ENCODE measurements around the gene EIF4EBP2. TPM values are rescaled to one million over a fixed set of nuclear protein-coding genes. Genes with fewer than 3 reads are reported as not detected.
A peak's percentile ranks its signal among the peaks of the same experiment; 100 is the strongest.

EIF4EBP2 gene
- total and polyA plus RNA-seq, 11 donors: 20.6 to 150 (median 85.8) TPM

DNA sequence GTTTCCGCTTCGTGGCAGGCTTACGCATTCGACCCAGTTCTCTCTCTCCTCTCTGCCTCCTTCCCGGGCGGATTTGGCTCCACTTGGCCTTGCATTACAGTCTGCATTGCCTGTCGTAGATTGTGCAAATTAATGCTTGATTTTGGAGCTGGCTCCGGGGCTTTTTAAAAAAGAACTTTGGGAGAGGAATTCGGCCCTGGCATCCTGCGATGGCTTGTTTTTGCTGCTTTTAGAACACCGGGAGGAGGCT, 767 bp downstream of the EIF4EBP2 start:
- intact Hi-C loops (cut with DNase I): loop anchor here in 2 of 10 donors (1.0 to 2.0 kb wide), 2 partner anchors 22 to 54 kb away; partner anchors contain the start of gene LRRC20 (in 1 of the 2)
- Histone ChIP-seq H3K36me3 (peaks cover 0 to 4% (median 0%) of the 10 kb centered on the region in 9 donors), H3K27ac (peak overlapping the region; percentile 92 to 100 (median 98)), H3K27me3 (no peaks in the 10 kb centered on the region), H3K9me3 (no peaks in the 10 kb centered on the region), H3K4me1 (peaks cover 9 to 47% (median 32%) of the 10 kb centered on the region in 12 donors), H3K4me3 (peak overlapping the region; percentile 61 to 99 (median 89))
- WGBS, 4 donors: 0 to 2% (median 0%) methylated on average over 7 to 11 of the region's 11 CpGs
- TF ChIP-seq, protein P1, sequence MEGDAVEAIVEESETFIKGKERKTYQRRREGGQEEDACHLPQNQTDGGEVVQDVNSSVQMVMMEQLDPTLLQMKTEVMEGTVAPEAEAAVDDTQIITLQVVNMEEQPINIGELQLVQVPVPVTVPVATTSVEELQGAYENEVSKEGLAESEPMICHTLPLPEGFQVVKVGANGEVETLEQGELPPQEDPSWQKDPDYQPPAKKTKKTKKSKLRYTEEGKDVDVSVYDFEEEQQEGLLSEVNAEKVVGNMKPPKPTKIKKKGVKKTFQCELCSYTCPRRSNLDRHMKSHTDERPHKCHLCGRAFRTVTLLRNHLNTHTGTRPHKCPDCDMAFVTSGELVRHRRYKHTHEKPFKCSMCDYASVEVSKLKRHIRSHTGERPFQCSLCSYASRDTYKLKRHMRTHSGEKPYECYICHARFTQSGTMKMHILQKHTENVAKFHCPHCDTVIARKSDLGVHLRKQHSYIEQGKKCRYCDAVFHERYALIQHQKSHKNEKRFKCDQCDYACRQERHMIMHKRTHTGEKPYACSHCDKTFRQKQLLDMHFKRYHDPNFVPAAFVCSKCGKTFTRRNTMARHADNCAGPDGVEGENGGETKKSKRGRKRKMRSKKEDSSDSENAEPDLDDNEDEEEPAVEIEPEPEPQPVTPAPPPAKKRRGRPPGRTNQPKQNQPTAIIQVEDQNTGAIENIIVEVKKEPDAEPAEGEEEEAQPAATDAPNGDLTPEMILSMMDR (IDR thresholded peaks at IDR 0.05): no peak
- no peak for TF ChIP-seq POLR2A (IDR thresholded peaks at IDR 0.05)
- peak in 2 of 4 donors; percentile 4 to 7 for ATAC-seq
- no peak for DNase-seq

DNA sequence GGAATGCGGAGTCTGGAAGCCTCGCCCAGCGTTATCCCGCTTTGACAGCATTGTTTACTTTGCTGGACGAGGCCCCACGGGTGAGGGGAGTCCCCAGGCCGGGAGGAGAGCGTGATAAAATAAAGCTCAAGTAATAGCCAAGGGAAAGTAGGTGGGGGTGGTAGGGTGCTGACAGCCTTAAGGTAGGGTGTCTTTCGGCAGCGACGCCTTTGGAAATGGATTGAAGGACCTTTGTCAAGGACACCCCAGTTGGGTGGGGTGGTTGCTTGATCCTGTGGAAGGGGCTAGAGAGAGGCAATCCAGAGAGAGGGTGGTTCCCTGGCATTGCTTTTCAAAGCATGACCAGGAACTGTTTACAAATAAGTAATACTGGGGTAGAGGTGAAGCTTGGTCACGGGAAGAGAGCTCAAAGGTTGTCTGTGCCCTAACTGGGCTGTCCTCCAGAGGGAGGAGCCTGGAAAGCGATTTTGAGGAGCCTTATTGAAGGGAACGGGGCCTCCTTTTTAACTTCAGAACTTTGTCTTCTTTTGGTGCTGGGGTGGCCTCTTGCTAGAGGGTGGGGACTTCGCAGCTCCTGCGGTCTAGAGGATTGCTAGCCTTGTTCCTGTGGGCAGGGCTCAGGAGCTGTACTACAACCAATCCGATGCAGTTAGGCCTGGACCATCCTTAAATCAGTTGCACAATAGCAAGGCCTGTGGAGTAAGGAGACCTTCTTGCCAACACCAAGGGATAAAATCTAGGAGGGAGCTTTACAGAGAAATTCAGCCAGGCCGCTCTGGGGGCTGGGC, 1.3 kb downstream of the EIF4EBP2 start:
- peaks cover 9 to 52% (median 37%) of the 10 kb centered on the region in 12 donors for H3K4me1 ChIP-seq
- peak overlapping the region; percentile 92 to 100 (median 98) for H3K27ac ChIP-seq
- H3K4me3 ChIP-seq: peak overlapping the region; percentile 61 to 99 (median 89)
- DNase-seq: peak; percentile 79 to 88 (median 86)
- TF ChIP-seq, protein P1 (IDR thresholded peaks at IDR 0.05): no peak
- peak in 1 of 2 donors; percentile 69 for TF ChIP-seq POLR2A (IDR thresholded peaks at IDR 0.05)
- no peaks in the 10 kb centered on the region for H3K9me3 ChIP-seq
- WGBS, 4 donors: 1 to 2% (median 2%) methylated on average over 18 of the region's 18 CpGs
- H3K27me3 ChIP-seq: no peaks in the 10 kb centered on the region
- ATAC-seq: peak; percentile 87 to 92 (median 90)
- peaks cover 0 to 4% (median 0%) of the 10 kb centered on the region in 9 donors for H3K36me3 ChIP-seq
- intact Hi-C loops (cut with DNase I): loop anchor here in 1 of 10 donors (2.0 kb wide), 1 partner anchor 54 kb away; no protein-coding TSS in a partner anchor

DNA sequence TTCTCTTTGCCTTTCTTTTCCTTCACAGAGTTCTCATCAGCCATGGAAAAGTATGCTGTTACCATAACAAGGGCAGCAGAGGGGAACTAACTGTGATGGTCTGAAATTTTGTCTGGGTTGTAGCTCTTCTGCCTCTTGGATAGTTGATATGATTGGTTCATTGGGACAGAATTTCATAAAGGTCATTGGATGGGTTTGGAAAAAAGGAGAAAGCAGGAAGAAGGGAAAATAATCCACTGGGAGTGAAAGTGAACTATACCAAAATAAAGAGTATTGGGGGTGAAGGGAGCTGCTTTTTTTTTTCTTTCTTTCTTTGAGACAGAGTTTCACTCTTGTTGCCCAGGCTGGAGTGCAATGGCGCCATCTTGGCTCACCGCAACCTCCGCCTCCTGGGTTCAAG, 5.8 kb downstream of the EIF4EBP2 start:
- peaks cover 0 to 16% (median 6%) of the 10 kb centered on the region in 9 donors for H3K36me3 ChIP-seq
- TF ChIP-seq, protein P1 (IDR thresholded peaks at IDR 0.05): no peak
- TF ChIP-seq POLR2A (IDR thresholded peaks at IDR 0.05): no peak
- H3K4me1 ChIP-seq: peaks cover 9 to 77% (median 64%) of the 10 kb centered on the region in 12 donors
- WGBS, 4 donors: 93 to 100% (median 99%) methylated on average over 3 of the region's 3 CpGs
- H3K9me3 ChIP-seq: no peaks in the 10 kb centered on the region
- no peak overlapping the region for H3K4me3 ChIP-seq
- ATAC-seq: no peak
- peak overlapping the region in 1 of 12 donors; percentile 76 for H3K27ac ChIP-seq
- intact Hi-C loops (cut with DNase I): no loop called here
- no peak for DNase-seq
- H3K27me3 ChIP-seq: no peaks in the 10 kb centered on the region

DNA sequence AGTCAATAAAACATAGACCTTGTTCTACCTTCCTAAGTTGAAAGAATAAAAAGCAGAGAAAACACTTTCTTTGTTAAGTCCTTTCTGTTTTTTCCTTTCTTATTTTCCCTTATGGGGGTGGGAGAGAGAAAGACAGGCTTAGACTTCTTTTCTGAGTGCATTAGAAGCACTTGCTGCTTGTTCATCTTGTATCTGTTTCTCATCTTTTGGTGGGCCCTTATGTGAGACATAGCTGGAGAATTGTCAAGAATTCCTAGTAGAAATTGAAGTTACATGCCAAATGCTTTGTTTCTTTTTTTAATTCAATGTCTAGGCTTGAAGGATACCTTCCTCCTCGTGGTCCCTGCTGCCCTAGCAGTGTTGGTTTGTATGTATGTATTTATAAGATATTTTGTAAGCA, 6.7 kb downstream of the EIF4EBP2 start:
- Histone ChIP-seq H3K4me3 (no peak overlapping the region), H3K27me3 (no peaks in the 10 kb centered on the region), H3K36me3 (peaks cover 0 to 16% (median 6%) of the 10 kb centered on the region in 9 donors), H3K9me3 (no peaks in the 10 kb centered on the region), H3K27ac (peak overlapping the region in 2 of 12 donors; percentile 25 to 76), H3K4me1 (peaks cover 9 to 80% (median 62%) of the 10 kb centered on the region in 12 donors)
- DNase-seq (no peak), ATAC-seq (no peak)
- intact Hi-C loops (cut with DNase I): no loop called here
- WGBS, 4 donors: 4 to 20% (median 16%) methylated on average over 1 of the region's 1 CpG
- no peak for TF ChIP-seq POLR2A (IDR thresholded peaks at IDR 0.05)
- TF ChIP-seq, protein P1 (IDR thresholded peaks at IDR 0.05): no peak
